LNCAP (cell line): ENCODE results near the gene TROAP.
A peak's percentile ranks its signal among the peaks of the same experiment; 100 is the strongest.

Source experiments
- TF ChIP-seq, protein P1 (sequence below): fragments of 450-650 bp; IDR thresholded peaks from 2 replicates; pipeline ENCODE4 v1.5.1; 2017; ENCODE audit warnings: mild to moderate bottlenecking

TROAP gene

DNA sequence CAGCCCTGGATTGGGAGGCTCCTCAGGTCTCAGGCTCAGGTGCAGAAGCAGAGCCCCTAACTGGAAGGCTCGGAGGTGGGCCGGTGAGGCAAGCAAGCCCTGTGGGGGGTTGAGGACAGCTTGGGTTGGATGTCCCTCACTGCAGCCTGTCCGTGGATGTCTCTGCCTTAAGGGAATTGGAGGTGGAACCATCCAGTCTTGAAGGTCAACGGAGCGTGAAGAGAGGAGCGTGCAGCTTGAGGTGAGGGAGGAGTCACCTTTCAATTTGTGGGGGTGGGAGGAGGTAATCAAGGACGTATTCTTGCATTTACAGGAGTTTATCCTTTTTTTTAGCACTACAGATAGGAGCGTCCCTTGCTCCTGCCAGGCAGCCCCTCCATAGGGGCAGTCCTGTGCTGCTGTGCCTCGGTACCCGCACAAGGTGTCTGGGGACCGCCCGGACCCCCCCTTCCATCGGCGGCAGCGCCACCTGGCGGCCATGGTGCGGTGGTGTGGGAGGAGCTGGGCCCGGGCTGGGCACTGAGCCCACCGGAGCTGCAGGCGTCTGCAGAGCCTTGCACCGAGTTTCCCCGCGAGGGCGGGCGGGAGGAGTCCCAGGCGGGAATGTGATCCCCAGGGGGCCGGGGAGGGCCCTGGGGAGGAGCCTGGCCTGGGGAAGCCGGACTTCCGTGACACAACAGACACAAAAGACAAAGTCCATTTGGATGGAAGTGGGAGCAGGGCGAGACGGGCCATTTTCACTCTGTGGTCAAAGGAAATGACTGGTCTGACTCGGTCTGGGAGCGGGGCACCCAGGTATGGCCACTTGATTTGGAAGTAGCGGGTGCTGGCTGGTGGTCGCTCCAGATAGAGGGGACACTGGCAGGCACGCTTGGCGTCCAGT is 24.5 kb downstream of the TROAP start:
- TF ChIP-seq, protein P1, sequence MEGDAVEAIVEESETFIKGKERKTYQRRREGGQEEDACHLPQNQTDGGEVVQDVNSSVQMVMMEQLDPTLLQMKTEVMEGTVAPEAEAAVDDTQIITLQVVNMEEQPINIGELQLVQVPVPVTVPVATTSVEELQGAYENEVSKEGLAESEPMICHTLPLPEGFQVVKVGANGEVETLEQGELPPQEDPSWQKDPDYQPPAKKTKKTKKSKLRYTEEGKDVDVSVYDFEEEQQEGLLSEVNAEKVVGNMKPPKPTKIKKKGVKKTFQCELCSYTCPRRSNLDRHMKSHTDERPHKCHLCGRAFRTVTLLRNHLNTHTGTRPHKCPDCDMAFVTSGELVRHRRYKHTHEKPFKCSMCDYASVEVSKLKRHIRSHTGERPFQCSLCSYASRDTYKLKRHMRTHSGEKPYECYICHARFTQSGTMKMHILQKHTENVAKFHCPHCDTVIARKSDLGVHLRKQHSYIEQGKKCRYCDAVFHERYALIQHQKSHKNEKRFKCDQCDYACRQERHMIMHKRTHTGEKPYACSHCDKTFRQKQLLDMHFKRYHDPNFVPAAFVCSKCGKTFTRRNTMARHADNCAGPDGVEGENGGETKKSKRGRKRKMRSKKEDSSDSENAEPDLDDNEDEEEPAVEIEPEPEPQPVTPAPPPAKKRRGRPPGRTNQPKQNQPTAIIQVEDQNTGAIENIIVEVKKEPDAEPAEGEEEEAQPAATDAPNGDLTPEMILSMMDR: peak; percentile 99

DNA sequence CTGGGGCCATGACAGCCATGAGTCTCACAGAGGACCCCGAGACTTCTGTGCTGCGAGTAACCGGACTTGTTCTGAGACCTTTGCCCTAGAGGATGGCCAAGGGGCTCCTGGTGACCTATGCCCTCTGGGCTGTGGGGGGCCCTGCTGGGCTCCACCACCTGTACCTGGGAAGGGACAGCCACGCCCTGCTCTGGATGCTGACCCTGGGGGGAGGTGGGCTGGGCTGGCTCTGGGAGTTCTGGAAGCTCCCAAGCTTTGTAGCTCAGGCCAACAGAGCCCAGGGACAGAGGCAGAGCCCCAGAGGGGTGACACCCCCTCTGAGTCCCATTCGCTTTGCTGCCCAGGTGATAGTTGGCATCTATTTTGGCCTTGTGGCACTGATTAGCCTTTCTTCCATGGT is 25.7 kb downstream of the TROAP start:
- TF ChIP-seq, protein P1: no peak

DNA sequence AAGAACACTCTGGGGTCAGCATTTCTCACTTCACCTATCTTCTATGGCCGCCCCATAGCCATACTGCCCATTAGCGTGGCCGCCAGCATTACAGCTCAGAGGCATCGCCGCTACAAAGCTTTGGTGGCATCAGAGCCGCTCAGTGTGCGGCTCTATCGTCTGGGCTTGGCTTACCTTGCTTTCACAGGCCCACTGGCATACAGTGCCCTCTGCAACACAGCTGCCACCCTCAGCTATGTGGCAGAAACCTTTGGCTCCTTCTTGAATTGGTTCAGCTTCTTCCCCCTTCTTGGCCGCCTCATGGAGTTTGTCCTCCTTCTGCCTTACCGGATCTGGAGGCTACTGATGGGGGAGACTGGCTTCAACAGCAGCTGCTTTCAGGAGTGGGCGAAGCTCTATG is 26.2 kb downstream of the TROAP start:
- TF ChIP-seq, protein P1: no peak

DNA sequence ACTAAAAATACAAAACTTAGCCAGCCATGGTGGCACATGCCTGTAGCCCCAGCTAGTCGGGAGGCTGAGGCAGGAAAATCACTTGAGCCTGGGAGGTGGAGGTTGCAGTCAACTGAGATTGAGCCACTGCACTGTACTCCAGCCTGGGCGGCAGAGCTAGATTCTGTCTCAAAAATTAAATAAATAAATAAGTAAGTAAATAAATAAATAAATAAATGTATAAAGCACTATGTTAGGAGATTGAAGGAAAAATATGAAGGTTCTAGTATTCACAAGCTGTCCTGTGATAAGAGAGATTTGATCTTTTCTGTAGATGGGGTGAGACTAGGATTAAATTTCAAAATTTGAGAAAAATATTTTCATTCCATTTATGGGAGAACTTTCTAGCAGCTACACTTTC is 29.3 kb downstream of the TROAP start:
- TF ChIP-seq, protein P1: no peak

DNA sequence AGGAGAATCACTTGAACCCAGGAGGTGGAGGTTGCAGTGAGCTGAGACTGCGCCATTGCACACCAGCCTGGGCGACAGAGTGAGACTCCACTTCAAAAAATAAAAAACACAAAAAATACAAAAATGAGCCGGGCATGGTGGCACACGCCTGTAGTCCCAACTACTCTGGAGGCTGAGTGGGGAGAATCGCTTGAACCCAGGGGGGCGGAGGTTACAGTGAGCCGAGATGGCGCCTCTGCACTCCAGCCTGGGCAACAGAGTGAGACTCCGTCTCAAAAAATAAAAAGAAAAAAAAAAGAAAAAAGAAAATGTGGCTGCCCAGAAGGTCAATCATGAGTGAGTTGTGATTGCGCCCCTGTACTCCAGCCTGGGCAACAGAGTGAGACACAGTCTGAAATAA is 32.9 kb downstream of the TROAP start:
- TF ChIP-seq, protein P1: no peak

DNA sequence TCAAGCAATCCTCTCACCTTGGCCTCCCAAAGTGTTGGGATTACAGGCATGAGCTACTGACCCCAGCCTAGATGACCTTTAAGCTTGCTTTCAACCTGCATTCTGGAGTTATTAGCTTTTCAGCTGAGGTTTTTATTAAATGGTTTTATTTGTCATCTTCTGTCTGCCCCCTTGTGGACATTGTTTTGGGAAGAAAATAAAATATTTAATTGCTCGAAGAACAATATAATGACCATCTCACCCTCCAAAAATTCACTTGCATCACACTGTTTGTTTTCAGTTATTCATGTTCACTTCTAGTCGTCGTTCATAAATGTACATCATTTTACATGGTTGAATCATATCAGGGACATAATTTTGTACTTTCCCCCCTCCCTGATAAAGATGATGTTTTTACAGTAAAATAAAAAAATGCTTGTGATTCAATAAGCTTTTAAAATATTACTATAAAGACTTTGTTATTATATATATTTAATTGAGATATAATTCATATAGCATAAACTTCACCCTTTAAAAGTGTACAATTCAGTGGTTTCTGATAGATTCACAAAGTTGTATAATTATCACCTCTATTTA is 34.1 kb downstream of the TROAP start:
- TF ChIP-seq, protein P1: peak; percentile 54

DNA sequence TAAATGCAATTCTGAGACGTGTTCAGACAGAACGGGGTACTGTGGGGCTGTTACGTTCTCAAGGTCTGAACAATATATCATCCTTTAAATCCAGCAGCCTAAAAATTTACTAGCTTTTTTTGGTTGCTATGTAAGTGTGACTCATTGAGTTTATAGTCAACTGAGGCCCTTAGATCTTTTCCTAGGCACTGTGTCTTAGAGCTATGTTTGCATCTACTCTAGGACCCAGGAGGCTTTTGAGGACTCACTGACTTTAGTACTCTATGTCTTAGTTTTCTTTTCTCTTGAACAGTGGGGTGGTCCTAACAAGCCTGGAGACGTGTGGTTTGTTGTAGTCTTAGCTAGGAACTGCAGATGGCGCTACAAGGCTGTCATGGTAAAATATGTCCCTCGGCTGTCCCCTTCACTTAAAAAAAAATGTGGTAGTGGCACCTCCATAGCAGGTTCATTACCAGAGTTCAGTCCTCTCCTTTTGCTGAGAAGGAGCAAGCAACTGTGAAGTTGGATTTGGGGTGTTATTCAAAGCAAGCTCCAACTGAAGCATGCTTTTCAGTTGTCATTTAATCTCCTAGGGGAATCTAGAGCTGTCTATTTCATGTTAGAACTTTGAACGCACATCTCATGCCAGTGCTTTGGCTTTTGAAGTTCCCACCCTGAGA is 35.6 kb downstream of the TROAP start:
- TF ChIP-seq, protein P1: peak; percentile 82
